ENCODE results near the gene CEP89.
"Not testable (repeated sequence)": the region's sequence is repeated elsewhere in the genome, so short reads cannot be mapped to it uniquely, and the experiment has no call there.

DNA sequence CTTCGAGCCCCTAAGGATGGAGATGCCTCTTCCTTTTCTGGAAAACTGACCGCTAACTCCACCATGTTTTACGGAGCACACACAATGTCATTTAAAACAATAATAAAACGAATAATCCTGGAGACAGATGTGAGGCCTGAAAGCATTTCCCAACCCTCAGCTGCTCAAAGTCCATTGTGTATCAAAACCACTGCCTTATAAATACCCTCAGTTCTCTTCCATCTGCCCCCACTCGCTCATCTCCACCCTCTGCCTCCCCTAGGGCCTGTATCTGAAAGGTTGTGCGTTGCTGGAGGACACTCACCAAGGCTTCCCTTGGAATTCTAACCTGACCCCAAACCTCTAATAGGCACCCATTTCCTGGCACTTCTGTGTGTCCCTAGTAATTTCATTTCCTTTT lies 10.7 kb upstream of the CEP89 start:
- TF ChIP-seq, protein P1, sequence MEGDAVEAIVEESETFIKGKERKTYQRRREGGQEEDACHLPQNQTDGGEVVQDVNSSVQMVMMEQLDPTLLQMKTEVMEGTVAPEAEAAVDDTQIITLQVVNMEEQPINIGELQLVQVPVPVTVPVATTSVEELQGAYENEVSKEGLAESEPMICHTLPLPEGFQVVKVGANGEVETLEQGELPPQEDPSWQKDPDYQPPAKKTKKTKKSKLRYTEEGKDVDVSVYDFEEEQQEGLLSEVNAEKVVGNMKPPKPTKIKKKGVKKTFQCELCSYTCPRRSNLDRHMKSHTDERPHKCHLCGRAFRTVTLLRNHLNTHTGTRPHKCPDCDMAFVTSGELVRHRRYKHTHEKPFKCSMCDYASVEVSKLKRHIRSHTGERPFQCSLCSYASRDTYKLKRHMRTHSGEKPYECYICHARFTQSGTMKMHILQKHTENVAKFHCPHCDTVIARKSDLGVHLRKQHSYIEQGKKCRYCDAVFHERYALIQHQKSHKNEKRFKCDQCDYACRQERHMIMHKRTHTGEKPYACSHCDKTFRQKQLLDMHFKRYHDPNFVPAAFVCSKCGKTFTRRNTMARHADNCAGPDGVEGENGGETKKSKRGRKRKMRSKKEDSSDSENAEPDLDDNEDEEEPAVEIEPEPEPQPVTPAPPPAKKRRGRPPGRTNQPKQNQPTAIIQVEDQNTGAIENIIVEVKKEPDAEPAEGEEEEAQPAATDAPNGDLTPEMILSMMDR (IDR thresholded peaks at IDR 0.05), result not testable (repeated sequence)
- not testable (repeated sequence) for TF ChIP-seq POLR2A (IDR thresholded peaks at IDR 0.05)
